DMS153 treated with DMSO at 0.1 percent for 48 hours (cell line): ENCODE measurements around the gene DHFR.
"Not testable (repeated sequence)": the region's sequence is repeated elsewhere in the genome, so short reads cannot be mapped to it uniquely, and the experiment has no call there.

Source experiments
- DNase-seq: peaks from one replicate; lab custom pipeline; 2025; ENCODE audit not compliant: unreplicated experiment; lab: John Stamatoyannopoulos, UW

Gene DHFR

DNA sequence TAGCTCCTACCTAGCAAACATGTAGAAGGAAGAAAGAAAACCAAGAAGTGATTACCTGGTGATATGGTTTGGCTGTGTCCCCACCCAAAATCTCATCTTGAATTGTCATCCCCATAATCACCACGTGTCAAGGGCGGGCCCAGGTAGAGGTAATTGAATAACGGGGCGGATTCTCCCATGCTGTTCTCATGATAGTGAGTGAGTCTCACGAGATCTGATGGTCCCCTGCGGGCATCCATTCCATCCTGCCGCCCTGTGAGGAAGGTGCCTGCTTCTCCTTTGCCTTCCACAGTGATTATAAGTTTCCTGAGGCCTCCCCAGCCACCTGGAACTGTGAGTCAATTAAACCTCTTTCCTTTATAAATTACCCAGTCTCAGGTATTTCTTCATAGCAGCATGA lies 57.3 kb downstream of the DHFR start:
- DNase-seq: no peak

DNA sequence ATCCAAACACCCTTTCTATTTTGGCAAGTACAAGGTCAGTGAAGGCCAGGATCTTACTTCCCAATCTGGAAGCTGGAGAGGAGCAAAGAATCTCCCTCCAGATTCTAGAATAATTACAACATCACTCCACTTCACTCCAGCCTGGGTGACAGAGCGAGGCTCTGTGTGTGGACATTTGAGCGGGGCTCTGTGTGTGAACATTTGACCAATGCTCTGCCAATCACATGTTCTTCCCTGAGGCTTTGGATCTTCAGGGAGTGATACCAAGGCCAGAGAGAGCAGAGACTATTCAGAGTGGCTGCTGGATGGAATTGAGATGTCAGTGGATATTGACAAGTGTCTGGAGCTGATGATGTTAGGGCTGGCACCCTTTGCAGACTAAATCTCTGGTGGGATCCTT lies 60.0 kb downstream of the DHFR start:
- no peak for DNase-seq

DNA sequence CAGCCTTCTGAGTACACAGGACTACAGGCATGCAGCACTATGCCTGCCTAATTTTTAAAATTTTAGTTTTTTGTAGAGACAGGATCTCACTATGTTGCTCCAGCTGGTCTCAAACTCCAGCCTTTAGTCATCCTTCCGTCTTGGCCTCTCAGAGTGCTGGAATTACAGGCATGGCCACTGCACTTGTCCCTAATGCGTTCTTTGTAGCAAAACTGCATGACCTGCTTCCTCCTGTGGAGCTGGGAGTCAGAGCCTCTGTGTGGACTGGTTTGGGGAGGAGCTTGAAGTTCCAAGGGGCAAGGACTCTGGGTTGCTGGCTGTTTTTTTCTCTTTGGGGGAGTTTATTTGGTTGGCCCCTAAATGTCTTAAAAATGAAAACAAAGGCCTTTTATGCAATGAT lies 62.0 kb downstream of the DHFR start:
- no peak for DNase-seq

DNA sequence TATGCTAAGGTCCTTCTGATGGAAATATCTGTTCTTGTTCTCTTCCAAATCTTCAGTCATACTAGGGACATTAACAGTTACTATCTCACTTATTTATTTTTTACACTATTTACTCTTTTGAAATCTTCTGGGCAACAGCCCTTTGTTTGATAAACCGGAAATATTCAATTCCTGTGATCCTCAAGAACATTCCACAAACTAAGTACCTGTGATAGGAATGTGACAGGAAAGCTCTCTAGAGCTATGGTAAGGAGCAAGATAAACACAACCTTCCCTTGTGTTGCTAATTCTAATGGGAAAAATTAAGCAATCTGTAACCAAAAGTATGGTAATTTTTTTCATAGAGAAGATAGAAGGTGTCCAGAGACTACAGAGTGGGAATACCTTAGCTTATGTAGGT lies 62.7 kb downstream of the DHFR start:
- DNase-seq: no peak

DNA sequence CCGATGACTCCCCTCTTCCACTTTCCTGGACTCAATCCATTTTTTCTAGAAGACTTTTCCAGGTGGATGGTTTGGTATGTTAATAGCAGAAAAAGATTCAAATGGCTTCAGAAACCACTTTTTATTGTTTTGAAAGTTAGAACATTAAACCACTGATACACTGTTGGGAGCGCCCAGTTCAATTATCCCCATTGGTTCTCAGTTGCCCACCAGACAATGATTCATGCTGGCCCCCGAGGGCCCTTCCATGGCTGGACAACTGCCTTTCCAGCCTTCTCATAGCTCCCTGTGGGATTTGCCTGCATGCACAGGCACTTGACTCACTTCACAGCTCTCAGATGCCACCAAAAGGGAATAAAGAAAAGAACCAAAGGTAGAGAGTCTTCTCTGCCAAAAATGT lies 63.4 kb downstream of the DHFR start:
- no peak for DNase-seq

DNA sequence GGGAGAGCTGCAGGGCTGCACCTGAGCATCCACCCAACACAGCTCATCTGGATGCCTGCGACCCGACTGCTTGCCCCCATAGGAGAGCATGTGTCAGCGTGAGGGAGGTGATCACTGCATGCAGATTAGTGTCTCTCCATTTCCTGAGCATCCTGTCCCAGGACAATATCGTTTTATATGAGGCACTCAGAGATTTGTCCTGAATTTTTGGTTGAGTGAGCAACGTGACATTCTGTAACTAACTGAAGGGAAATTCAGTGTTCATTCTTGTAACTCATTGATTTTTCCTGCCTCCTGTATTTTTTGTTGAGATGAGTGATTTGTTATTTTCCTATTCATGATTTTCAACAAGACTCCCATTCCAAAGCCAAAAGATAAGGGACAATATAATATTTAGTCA lies 64.0 kb downstream of the DHFR start:
- no peak for DNase-seq

DNA sequence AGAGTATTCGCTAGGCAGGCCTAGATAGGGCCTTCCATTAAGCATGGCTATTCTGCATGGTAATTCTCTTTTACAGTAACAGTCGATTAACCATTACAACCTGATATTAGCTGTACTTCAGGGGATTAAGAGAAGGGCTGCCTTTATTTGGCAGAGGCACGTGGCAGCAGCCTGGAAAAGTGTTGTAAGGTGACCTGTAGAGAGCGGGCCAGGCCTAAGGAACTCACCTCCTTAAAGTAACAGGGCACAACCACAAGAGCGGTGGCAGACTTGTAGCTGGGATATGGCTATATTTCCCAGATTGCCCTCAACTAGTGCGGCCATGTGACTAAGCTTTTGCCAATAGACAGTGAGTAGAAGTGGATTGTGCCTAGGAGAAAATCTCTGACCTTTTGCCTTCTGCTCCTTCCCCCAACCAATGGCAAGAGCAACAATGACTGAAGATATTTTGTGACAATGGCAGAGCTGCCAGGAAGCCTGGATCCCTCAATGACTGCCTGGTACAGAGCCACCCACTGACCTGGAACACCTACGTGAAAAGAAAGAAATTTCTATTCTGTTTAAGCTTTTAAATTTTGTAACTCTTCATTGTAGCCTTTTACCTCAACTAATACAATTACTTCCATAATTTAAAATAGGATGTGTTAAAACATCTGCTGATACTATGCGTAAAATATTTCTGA lies 65.8 kb downstream of the DHFR start:
- DNase-seq: no peak

DNA sequence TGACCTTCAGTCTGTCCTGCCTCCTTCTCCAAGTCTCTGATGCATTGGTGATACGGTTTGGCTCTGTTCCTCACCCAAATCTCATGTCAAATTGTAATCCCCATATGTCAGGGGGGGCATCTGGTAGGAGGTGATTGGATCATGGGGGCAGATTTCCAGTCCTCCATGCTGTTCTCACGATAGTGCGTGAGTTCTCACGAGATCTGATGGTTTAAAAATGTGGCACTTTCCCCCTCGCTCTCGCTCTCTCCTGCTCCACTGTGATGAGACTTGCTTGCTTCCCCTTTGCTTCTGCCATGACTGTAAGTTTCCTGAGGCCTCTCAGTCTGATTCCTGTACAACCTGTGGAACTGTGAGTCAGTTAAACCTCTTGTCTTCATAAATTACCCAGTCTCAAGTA lies 70.0 kb downstream of the DHFR start:
- no peak for DNase-seq

DNA sequence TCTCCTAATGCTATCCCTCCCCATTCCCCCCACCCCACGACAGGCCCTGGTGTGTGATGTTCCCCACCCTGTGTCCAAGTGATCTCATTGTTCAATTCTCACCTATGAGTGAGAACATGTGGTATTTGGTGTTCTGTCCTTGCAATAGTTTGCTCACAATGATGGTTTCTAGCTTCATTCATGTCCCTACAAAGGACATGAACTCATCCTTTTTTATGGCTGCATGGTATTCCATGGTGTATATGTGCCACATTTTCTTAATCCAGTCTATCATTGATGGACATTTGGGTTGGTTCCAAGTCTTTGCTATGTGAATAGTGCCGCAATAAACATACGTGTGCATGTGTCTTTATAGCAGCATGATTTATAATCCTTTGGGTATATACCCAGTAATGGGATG lies 74.5 kb downstream of the DHFR start:
- DNase-seq: not testable (repeated sequence)

DNA sequence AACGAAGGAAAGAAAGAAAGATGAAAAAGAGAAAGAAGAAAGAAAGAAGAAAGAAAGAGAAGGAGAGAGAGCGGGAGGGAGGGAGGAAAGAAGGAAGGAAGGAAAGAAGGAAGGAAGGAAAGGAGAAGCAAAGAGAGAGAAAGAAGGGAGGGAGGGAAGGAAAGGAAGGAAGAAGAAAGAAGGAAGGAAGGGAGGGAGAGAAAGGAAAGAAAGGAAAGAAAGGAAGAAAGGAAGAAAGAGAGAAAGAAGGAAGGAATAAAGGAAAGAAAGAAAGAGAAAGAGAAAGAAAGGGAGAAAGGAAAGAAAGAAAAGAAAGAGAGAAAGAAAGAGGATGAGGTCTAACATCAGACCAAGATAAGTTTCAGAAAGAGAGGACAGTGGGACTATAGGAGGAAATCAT lies 75.7 kb downstream of the DHFR start:
- no peak for DNase-seq

DNA sequence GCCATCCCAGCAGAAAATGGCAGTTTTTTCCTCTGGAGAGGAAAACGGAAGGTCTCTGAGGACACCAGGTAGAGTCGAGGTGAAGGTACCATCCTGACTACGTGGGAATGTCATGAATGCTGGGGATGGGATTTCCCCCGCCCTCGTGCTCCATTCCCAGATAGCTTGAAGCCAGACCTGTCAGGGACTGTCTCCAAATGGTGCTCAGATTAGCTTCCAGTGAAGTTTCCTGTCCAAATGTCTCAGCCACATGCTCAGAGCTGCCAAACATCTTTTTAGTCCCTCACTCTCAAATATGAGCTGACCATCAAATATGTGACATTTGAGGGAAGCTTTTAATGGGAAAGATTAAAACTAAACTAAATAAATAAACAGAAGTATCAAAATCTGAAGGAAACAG lies 77.1 kb downstream of the DHFR start:
- DNase-seq: no peak

DNA sequence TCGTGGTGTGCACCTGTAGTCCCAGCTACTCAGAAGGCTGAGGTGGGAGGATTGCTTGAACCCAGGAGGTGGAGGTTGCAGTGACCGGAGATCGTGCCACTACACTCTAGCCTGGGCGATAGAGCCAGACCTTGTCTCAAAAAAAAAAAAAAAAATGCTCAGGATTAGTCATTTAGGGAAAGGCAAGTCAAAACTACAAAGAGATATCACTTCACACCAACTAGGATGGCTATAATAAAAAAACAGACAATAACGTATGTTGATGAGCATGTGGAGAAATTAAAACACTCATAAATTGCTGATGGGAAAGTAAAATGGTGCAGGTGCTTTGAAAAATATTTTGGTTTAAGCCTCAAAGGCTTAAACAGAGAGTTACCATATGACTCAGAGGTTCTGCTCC lies 78.4 kb downstream of the DHFR start:
- no peak for DNase-seq
